ENCODE data around the gene CLIP3. TPM values are rescaled to one million over a fixed set of nuclear protein-coding genes. Genes with fewer than 3 reads are reported as not detected.

The CLIP3 gene
- total RNA-seq, 3 donors from 2014 or later = 4.6 to 68.9 (median 8.1) TPM

GRCh38 chr19:36051236-36051635 is 18.6 kb upstream of the CLIP3 start:
- ATAC-seq = no peak
- Histone ChIP-seq H3K4me1 (ENCODE audit: low read depth) (peaks cover 8% of the 10 kb centered on the region), H3K9me3 (no peaks in the 10 kb centered on the region), H3K4me3 (no peak overlapping the region), H3K36me3 (ENCODE audit: low read depth) (no peaks in the 10 kb centered on the region)
- no peak for DNase-seq
- intact Hi-C loops (cut with DNase I, micrococcal nuclease) = no loop called here
- TF ChIP-seq, protein P1, sequence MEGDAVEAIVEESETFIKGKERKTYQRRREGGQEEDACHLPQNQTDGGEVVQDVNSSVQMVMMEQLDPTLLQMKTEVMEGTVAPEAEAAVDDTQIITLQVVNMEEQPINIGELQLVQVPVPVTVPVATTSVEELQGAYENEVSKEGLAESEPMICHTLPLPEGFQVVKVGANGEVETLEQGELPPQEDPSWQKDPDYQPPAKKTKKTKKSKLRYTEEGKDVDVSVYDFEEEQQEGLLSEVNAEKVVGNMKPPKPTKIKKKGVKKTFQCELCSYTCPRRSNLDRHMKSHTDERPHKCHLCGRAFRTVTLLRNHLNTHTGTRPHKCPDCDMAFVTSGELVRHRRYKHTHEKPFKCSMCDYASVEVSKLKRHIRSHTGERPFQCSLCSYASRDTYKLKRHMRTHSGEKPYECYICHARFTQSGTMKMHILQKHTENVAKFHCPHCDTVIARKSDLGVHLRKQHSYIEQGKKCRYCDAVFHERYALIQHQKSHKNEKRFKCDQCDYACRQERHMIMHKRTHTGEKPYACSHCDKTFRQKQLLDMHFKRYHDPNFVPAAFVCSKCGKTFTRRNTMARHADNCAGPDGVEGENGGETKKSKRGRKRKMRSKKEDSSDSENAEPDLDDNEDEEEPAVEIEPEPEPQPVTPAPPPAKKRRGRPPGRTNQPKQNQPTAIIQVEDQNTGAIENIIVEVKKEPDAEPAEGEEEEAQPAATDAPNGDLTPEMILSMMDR (IDR thresholded peaks at IDR 0.05) = no peak

- ATAC-seq (no peak), DNase-seq (no peak)
- no peak overlapping the region for H3K4me3 ChIP-seq
- H3K4me1 ChIP-seq (ENCODE audit: low read depth) = peaks cover 4% of the 10 kb centered on the region
- no peaks in the 10 kb centered on the region for H3K9me3 ChIP-seq
- no peaks in the 10 kb centered on the region for H3K36me3 ChIP-seq (ENCODE audit: low read depth)
- intact Hi-C loops (cut with DNase I, micrococcal nuclease) = no loop called here
- TF ChIP-seq, protein P1 (IDR thresholded peaks at IDR 0.05) = no peak
Observed at GRCh38 chr19:36049080-36049698, 16.5 kb upstream of the CLIP3 start.

DNA sequence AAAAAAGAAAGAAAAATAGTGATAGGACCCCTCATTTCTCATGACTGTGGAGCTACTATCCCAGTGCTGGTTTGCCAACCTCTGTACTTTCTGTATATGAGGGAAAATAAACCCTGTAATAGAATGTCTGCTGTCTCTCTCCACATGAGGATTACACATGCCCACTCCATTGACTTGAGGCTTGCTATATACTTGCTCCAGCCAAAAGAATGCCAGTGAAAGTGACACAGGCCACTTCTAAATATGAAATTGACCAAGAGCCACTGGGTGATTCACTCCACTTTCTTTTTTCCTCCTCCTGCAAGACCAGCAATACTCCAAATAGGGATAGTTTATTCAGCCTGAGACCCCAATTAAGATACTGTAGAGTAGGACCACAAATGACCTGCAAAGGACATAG is 15.2 kb upstream of the CLIP3 start:
- no peak for DNase-seq
- no peaks in the 10 kb centered on the region for H3K9me3 ChIP-seq
- intact Hi-C loops (cut with DNase I, micrococcal nuclease) = no loop called here
- TF ChIP-seq, protein P1 (IDR thresholded peaks at IDR 0.05) = no peak
- H3K4me1 ChIP-seq (ENCODE audit: low read depth) = no peaks in the 10 kb centered on the region
- H3K4me3 ChIP-seq = no peak overlapping the region
- no peak for ATAC-seq
- no peaks in the 10 kb centered on the region for H3K36me3 ChIP-seq (ENCODE audit: low read depth)

GRCh38 chr19:36046443-36047050 is 13.9 kb upstream of the CLIP3 start:
- Histone ChIP-seq H3K4me3 (no peak overlapping the region), H3K9me3 (no peaks in the 10 kb centered on the region), H3K36me3 (ENCODE audit: low read depth) (no peaks in the 10 kb centered on the region), H3K4me1 (ENCODE audit: low read depth) (no peaks in the 10 kb centered on the region)
- DNase-seq (no peak), ATAC-seq (no peak)
- TF ChIP-seq, protein P1 (IDR thresholded peaks at IDR 0.05) = no peak
- intact Hi-C loops (cut with DNase I, micrococcal nuclease) = no loop called here

DNA sequence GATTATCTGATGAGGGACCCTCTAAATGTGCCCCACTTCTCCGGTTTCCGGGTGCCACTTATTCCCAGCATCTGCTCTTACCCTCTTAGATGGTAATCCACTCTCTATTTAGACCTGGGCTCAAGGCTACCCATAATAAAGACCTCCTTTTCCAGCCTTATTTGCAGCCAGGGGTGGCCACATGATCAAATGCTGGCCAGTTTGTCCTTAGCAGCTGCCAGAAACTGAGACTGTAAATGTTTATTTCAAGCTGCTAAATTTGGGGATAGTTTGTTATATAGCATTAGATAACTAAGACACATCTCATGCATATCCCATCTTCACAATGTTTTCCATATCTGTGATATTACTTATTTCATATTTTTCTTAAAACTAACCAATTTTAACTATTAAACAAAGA is 11.3 kb upstream of the CLIP3 start:
- Histone ChIP-seq H3K4me1 (ENCODE audit: low read depth) (no peaks in the 10 kb centered on the region), H3K4me3 (no peak overlapping the region), H3K9me3 (no peaks in the 10 kb centered on the region), H3K36me3 (ENCODE audit: low read depth) (no peaks in the 10 kb centered on the region)
- intact Hi-C loops (cut with DNase I, micrococcal nuclease) = no loop called here
- DNase-seq = no peak
- no peak for ATAC-seq
- TF ChIP-seq, protein P1 (IDR thresholded peaks at IDR 0.05) = no peak

Measured in mucosa of descending colon (tissue), 3 donors.